A549 (cell line): ENCODE data around the gene FAM163B. TPM values are rescaled to one million over a fixed set of nuclear protein-coding genes. Genes with fewer than 3 reads are reported as not detected.

Experiments
- ATAC-seq, 2 experiments: fragments of 200-7000 bp in 1 of 2; fragments of >200 bp in 1 of 2; cut with Nextera tagmentation in 1 of 2; cut with Tn5 transposase in 1 of 2; 3 replicates each; pipeline versions ENCODE4 v1.8.0 to v1.9.1; 2018 to 2020; ENCODE audit warnings: mild to moderate bottlenecking in 1 of 2, moderate library complexity in 1 of 2
- CTCF ChIA-PET: fragments of 300-600 bp; sonication (Branson Sonifier 250); formaldehyde crosslinking; extraction: SDS; loops from one replicate; lab custom pipeline; 2021; ENCODE audit warnings: antibody characterized with exemption, inconsistent platforms; lab: Yijun Ruan, JAX
- POLR2A ChIA-PET: fragments of 350-600 bp; formaldehyde crosslinking; extraction: SDS; loops from one replicate; lab custom pipeline; 2021; ENCODE audit warnings: antibody characterized with exemption, inconsistent platforms; lab: Yijun Ruan, JAX
- DNase-seq, 2 experiments: peaks; one replicate each; pipeline versions ENCODE4 v3.0.0 to v3.0.0-alpha.2; 2011 to 2016; ENCODE audit warnings: low read depth in 1 of 2, low spot score in 1 of 2
- FAIRE-seq: peaks from 2 replicates; lab custom pipeline; 2011; peaks lifted over from hg19 to GRCh38; lab: Jason Lieb, UNC
- H3K27ac ChIP-seq, 2 experiments: fragments of >200 bp; sonication (Bioruptor Twin); formaldehyde crosslinking; 3 replicates each; pipeline ENCODE4 v1.5.1; 2016 to 2017
- H3K4me1 ChIP-seq: fragments of >200 bp; sonication (Bioruptor Twin); formaldehyde crosslinking; 3 replicates; pipeline ENCODE4 v1.6.1; 2016
- H3K4me2 ChIP-seq: fragments of >200 bp; sonication (Bioruptor Twin); formaldehyde crosslinking; 3 replicates; pipeline ENCODE4 v1.6.1; 2016
- H3K4me3 ChIP-seq: fragments of >200 bp; sonication (Bioruptor Twin); formaldehyde crosslinking; 3 replicates; pipeline ENCODE4 v1.5.1; 2016
- H3K9me3 ChIP-seq: fragments of >200 bp; sonication (Bioruptor Twin); formaldehyde crosslinking; 3 replicates; pipeline ENCODE4 v1.6.1; 2016
- HMGXB4 ChIP-seq: fragments of 250-450 bp; sonication (Bioruptor Pico); IDR thresholded peaks from 2 replicates; pipeline ENCODE4 v1.5.0; 2021; ENCODE audit warnings: mild to moderate bottlenecking, moderate library complexity, borderline replicate concordance
- HOXA7 ChIP-seq: fragments of 250-450 bp; sonication (Bioruptor Pico); IDR thresholded peaks from 2 replicates; pipeline ENCODE4 v1.5.0; 2020; ENCODE audit warnings: mild to moderate bottlenecking, moderate library complexity
- RCOR1 ChIP-seq: fragments of 150-350 bp; IDR thresholded peaks from 2 replicates; pipeline ENCODE4 v1.6.1; 2014; ENCODE audit warnings: antibody characterized with exemption, low read length, low read depth
- REST ChIP-seq: fragments of 200-600 bp; sonication (generic); IDR thresholded peaks from 2 replicates; pipeline ENCODE4 v1.6.1; 2016; ENCODE audit warnings: antibody characterized with exemption, mild to moderate bottlenecking, moderate library complexity
- ZFP36 ChIP-seq: fragments of 450-650 bp; IDR thresholded peaks from 2 replicates; pipeline ENCODE4 v1.6.1; 2014; ENCODE audit warnings: borderline replicate concordance; ENCODE audit not compliant: partially characterized antibody
- WGBS: methylation state at CpG from one replicate; pipeline ENCODE4 v1.1.6; 2017; ENCODE audit errors: missing lambda C conversion rate; 5-methylcytosine and 5-hydroxymethylcytosine counted together
- polyA plus RNA-seq, 4 experiments: library from polyadenylated mRNA; depleted of rRNA in 3 of 4; stranded (reverse); fragments of >200 nt; fragmentation: RNase III in 1 of 4; extraction: RNeasy Plus Mini Kit Qiagen cat#74134 plus additional on column Dnase treatment in 1 of 4; gene quantifications; 2 replicates in 3 of 4; 3 replicates in 1 of 4; pipeline ENCODE4 v1.2.3, GENCODE V29; 2011 to 2017
- TF ChIP-seq, protein P1 (sequence below): IDR thresholded peaks from 2 replicates; pipeline ENCODE4 v1.6.1; 2012
- TF ChIP-seq, protein P2 (sequence below): IDR thresholded peaks from 2 replicates; pipeline ENCODE4 v1.6.1; 2012

FAM163B gene
- polyA plus RNA-seq, 2 of the 4 experiments (the other 2 are of a cell fraction): not detected

GRCh38 chr9:133536080-133536479 is 73.1 kb downstream of the FAM163B start (continued):
- no peak for TF ChIP-seq REST
- TF ChIP-seq, protein P1, sequence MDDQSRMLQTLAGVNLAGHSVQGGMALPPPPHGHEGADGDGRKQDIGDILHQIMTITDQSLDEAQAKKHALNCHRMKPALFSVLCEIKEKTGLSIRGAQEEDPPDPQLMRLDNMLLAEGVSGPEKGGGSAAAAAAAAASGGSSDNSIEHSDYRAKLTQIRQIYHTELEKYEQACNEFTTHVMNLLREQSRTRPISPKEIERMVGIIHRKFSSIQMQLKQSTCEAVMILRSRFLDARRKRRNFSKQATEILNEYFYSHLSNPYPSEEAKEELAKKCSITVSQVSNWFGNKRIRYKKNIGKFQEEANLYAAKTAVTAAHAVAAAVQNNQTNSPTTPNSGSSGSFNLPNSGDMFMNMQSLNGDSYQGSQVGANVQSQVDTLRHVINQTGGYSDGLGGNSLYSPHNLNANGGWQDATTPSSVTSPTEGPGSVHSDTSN: no peak
- no peak for TF ChIP-seq HOXA7 (CRISPR knock-in tag)
- TF ChIP-seq RCOR1: no peak
- TF ChIP-seq, protein P2, sequence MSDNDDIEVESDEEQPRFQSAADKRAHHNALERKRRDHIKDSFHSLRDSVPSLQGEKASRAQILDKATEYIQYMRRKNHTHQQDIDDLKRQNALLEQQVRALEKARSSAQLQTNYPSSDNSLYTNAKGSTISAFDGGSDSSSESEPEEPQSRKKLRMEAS: no peak
- TF ChIP-seq, all 56 proteins: peak for 0

DNA sequence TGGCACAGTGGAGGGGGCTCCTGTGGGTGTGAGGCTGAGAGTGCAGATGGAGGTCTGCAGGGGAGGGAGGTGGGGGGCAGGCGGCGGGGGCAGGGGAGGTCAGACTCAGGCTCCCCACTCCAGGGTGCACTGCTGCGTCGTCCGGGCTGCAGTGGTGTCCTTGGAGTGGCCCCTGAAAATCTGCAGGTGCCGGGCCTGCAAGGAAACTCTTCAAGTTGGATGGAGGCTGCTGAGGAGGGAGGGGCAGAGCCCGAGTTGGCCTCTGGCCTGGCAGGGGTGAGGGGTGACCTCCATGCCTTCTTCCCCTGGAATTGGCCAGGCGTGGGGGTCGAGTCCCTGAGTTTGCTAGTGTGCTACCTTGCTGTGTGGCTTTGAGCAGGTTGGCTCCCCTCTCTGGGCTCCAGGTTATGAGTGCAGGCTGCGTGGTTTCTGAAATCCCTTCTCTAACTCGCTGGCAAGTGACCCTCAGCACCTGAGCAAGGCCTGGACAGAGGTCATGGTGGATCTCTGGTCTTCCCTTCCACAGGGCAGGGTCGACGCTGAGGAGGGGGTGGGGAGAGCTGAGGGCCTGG is 73.8 kb downstream of the FAM163B start:
- Histone ChIP-seq H3K9me3 (no peaks in the 10 kb centered on the region), H3K4me1 (no peaks in the 10 kb centered on the region), H3K27ac (no peak overlapping the region)
- ATAC-seq: no peak
- ChIA-PET POLR2A (no interaction called here), CTCF (interaction anchor here (1.4 to 8.7 kb wide), 2 partner anchors 191 to 192 kb away, joined by 3 to 72 read pairs; no protein-coding TSS in a partner anchor)
- FAIRE-seq: no peak
- no peak for DNase-seq
- 59% methylated on average over 3 of the region's 13 CpGs for WGBS
- TF ChIP-seq HMGXB4 (CRISPR knock-in tag): no peak
- TF ChIP-seq ZFP36: peak; percentile 25
- TF ChIP-seq, all 56 proteins: peak for 1
- no peak overlapping the region for H3K4me3 ChIP-seq
- no peak overlapping the region for H3K4me2 ChIP-seq

- H3K4me3 ChIP-seq: no peak within 1 kb of the TSS
- no peak for ATAC-seq
- no peak within 1 kb of the TSS for H3K27ac ChIP-seq
- no peak for FAIRE-seq
- H3K9me3 ChIP-seq: no peaks in the 10 kb centered on the region
- ChIA-PET CTCF (interaction anchor here (1.1 to 8.7 kb wide), 5 partner anchors 9 to 192 kb away, joined by 3 to 72 read pairs (median 10); no protein-coding TSS in a partner anchor), POLR2A (no interaction called here)
- DNase-seq: no peak
- H3K4me1 ChIP-seq: no peaks in the 10 kb centered on the region
- no peak within 1 kb of the TSS for H3K4me2 ChIP-seq
- 72% methylated on average over 21 of the region's 70 CpGs for WGBS
- TF ChIP-seq, protein P1: no peak
Measured at GRCh38 chr9:133534346-133535291, 74.6 kb downstream of the FAM163B start, which contains the start of gene ADAMTSL2. Gene ADAMTSL2, plus strand, starts transcription at chr9:133534704. Its CDS starts 2,009 bp downstream, at chr9:133536713.
